ENCODE results near the gene FGF8. TPM values are rescaled to one million over a fixed set of nuclear protein-coding genes. Genes with fewer than 3 reads are reported as not detected.

The FGF8 gene
- total and polyA plus RNA-seq, 5 donors, result not detected

DNA sequence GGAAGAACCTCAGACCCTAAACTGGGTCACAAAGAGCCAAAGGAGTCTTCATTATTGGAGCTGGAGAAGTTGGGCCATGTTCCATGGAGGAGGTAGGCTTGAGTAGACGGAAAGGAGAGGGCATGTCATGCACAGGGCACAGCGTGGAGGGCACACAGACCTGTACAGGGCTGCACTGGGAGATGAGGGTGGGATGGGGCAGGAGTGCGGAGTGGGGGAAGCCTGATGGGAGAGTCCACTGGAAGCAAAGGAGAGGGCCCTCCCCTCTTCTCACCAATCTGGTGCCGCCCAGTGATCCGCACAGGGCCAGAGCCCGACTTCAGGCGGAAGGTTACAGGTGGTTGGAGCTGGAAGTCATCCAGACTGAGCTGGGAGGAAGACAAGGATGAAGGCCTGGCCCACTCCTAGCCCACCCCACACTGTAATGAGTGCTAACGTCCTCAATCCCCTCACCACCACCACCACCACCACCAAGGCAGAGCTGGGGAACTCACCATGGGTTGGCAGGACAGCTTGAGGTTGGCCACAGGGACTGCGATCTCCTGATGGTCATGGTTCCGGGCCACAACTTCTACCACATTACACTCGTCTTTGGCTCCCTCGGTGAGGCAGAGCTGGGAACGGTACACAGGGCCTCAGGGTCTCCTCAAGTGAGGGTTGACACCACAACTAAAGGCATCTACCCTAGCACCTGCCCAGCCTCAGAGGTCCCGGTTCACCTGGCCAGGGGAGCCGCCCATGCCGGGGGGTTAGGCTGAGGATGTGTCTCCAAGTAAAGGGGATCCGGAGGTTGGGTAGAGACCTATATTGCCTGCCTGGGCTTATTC is 6.3 kb upstream of the FGF8 start:
- 56% methylated on average over 17 of the region's 17 CpGs for WGBS
- intact Hi-C loops (cut with DNase I), result loop anchor here (2.0 to 5.0 kb wide), 3 partner anchors 175 to 180 kb away; no protein-coding TSS in a partner anchor
- no peaks in the 10 kb centered on the region for H3K9me3 ChIP-seq (ENCODE audit: control insufficient read depth, low read length)
- peaks cover 3% of the 10 kb centered on the region for H3K4me1 ChIP-seq (ENCODE audit: control insufficient read depth, insufficient read depth, low read length)
- H3K27ac ChIP-seq (ENCODE audit: low read length), result no peak overlapping the region
- DNase-seq (peak in 2 of 3 donors; percentile 50 to 54), ATAC-seq (peak in 1 of 2 donors; percentile 1)
- H3K4me3 ChIP-seq (ENCODE audit: low read length), result no peak overlapping the region
- H3K27me3 ChIP-seq (ENCODE audit: control insufficient read depth, insufficient read depth), result no peaks in the 10 kb centered on the region

GRCh38 chr10:101781655-101781983 is 5.7 kb upstream of the FGF8 start:
- ATAC-seq (no peak), DNase-seq (peak in 1 of 3 donors; percentile 21)
- Histone ChIP-seq H3K9me3 (ENCODE audit: control insufficient read depth, low read length) (no peaks in the 10 kb centered on the region), H3K27ac (ENCODE audit: low read length) (no peak overlapping the region), H3K27me3 (ENCODE audit: control insufficient read depth, insufficient read depth) (no peaks in the 10 kb centered on the region), H3K4me3 (ENCODE audit: low read length) (no peak overlapping the region), H3K4me1 (ENCODE audit: control insufficient read depth, insufficient read depth, low read length) (peaks cover 3% of the 10 kb centered on the region)
- WGBS, result 75% methylated on average over 7 of the region's 7 CpGs
- intact Hi-C loops (cut with DNase I), result loop anchor here (2.0 to 5.0 kb wide), 3 partner anchors 174 to 179 kb away; no protein-coding TSS in a partner anchor

- no peaks in the 10 kb centered on the region for H3K27me3 ChIP-seq (ENCODE audit: control insufficient read depth, insufficient read depth)
- peak; percentile 66 to 81 (median 80) for DNase-seq
- no peak overlapping the region for H3K27ac ChIP-seq (ENCODE audit: low read length)
- WGBS, result 64% methylated on average over 14 of the region's 14 CpGs
- no peaks in the 10 kb centered on the region for H3K9me3 ChIP-seq (ENCODE audit: control insufficient read depth, low read length)
- peaks cover 5% of the 10 kb centered on the region for H3K4me1 ChIP-seq (ENCODE audit: control insufficient read depth, insufficient read depth, low read length)
- peak; percentile 39 to 49 for ATAC-seq
- H3K4me3 ChIP-seq (ENCODE audit: low read length), result no peak overlapping the region
- intact Hi-C loops (cut with DNase I), result loop anchor here (2.0 to 5.0 kb wide), 3 partner anchors 174 to 179 kb away; no protein-coding TSS in a partner anchor
Measured at GRCh38 chr10:101780818-101781654, 5.1 kb upstream of the FGF8 start.

DNA sequence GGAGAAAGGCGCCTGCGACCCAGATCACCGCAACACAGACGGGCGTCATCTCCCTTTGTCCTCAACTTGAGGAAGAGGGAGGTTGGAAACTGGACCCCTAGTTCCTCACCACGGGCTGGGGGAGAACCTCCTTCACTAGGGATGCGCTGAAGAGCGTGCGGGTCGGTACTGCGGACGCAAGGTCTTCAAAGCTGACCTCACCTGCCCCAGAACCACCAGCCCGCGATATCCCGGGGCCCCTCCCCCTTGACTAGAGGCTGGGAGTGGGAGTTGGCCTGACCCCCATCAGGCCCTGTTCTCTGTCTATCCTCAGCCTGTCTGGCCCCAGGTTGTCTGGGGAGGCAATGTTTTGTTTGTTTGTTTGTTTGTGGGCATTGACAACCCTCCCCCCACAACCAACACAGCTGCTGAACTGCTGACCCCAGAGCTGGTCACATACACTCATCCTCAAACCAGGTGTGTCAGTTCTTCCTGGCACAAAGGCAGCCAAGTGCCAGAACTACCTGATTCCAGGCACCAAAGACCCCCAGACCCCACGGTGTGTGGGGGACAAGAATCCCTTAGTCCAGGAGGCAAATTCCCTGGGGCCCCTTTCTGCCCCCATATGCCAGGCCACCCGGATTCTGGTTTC is 4.4 kb upstream of the FGF8 start:
- WGBS, result 17% methylated on average over 17 of the region's 17 CpGs
- intact Hi-C loops (cut with DNase I), result loop anchor here (2.0 to 5.0 kb wide), 3 partner anchors 173 to 178 kb away; no protein-coding TSS in a partner anchor
- peak in 1 of 3 donors; percentile 50 for DNase-seq
- Histone ChIP-seq H3K27ac (ENCODE audit: low read length) (no peak overlapping the region), H3K27me3 (ENCODE audit: control insufficient read depth, insufficient read depth) (no peaks in the 10 kb centered on the region), H3K9me3 (ENCODE audit: control insufficient read depth, low read length) (no peaks in the 10 kb centered on the region), H3K4me3 (ENCODE audit: low read length) (peak overlapping the region; percentile 34), H3K4me1 (ENCODE audit: control insufficient read depth, insufficient read depth, low read length) (peaks cover 5% of the 10 kb centered on the region)
- no peak for ATAC-seq

DNA sequence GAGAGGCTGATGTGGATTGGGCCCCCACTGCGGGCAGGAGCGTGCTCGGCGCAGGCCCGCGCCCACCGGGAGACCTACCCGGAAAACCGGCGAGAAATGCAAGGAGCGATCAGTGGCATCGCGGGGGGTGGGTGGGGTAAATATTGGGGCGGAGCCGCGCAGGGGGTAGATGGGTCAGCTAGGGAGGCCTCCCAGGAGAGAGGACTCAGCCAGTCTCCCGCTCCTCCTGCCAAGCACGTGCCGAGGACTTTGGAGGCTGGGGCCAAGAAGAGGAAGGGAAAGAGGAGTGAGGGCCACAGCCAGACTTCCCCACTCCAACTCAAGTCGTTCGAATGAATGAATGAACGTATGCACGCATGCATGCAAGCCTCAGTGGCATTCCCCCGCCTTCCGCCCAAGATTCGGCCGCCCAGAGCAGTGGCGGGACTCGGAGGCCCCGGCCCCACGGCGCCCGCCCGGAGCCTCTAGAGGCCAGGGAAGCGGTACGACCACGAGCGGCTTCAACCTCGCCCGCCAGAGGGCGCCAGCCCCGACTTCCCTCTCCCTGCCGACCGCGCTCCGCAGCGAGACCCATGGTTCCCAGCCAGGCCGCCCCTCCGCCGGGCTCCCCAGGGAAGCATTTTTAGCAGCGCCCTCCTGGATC is 3.8 kb upstream of the FGF8 start:
- no peak overlapping the region for H3K27ac ChIP-seq (ENCODE audit: low read length)
- peak; percentile 1 to 67 for ATAC-seq
- no peaks in the 10 kb centered on the region for H3K9me3 ChIP-seq (ENCODE audit: control insufficient read depth, low read length)
- 2% methylated on average over 51 of the region's 51 CpGs for WGBS
- peak; percentile 83 to 94 (median 93) for DNase-seq
- peak overlapping the region; percentile 34 for H3K4me3 ChIP-seq (ENCODE audit: low read length)
- intact Hi-C loops (cut with DNase I), result loop anchor here (2.0 to 10.0 kb wide), 4 partner anchors 172 to 625 kb away; no protein-coding TSS in a partner anchor
- H3K4me1 ChIP-seq (ENCODE audit: control insufficient read depth, insufficient read depth, low read length), result peaks cover 5% of the 10 kb centered on the region
- no peaks in the 10 kb centered on the region for H3K27me3 ChIP-seq (ENCODE audit: control insufficient read depth, insufficient read depth)

GRCh38 chr10:101778781-101779543 is 3.0 kb upstream of the FGF8 start:
- H3K27me3 ChIP-seq (ENCODE audit: control insufficient read depth, insufficient read depth), result no peaks in the 10 kb centered on the region
- peak; percentile 29 to 72 (median 60) for DNase-seq
- 2% methylated on average over 58 of the region's 58 CpGs for WGBS
- H3K9me3 ChIP-seq (ENCODE audit: control insufficient read depth, low read length), result no peaks in the 10 kb centered on the region
- intact Hi-C loops (cut with DNase I), result loop anchor here in 1 of 4 donors (10.0 kb wide), 1 partner anchor 624 kb away; no protein-coding TSS in a partner anchor
- H3K4me1 ChIP-seq (ENCODE audit: control insufficient read depth, insufficient read depth, low read length), result peaks cover 5% of the 10 kb centered on the region
- H3K4me3 ChIP-seq (ENCODE audit: low read length), result peak overlapping the region; percentile 34
- peak; percentile 1 to 5 for ATAC-seq
- no peak overlapping the region for H3K27ac ChIP-seq (ENCODE audit: low read length)

- no peak for ATAC-seq
- Histone ChIP-seq H3K27ac (ENCODE audit: low read length) (no peak overlapping the region), H3K4me1 (ENCODE audit: control insufficient read depth, insufficient read depth, low read length) (peaks cover 5% of the 10 kb centered on the region), H3K9me3 (ENCODE audit: control insufficient read depth, low read length) (no peaks in the 10 kb centered on the region), H3K4me3 (ENCODE audit: low read length) (no peak overlapping the region), H3K27me3 (ENCODE audit: control insufficient read depth, insufficient read depth) (no peaks in the 10 kb centered on the region)
- intact Hi-C loops (cut with DNase I), result loop anchor here in 1 of 4 donors (10.0 kb wide), 1 partner anchor 623 kb away; no protein-coding TSS in a partner anchor
- DNase-seq, result peak in 1 of 3 donors; percentile 60
- 55% methylated on average over 12 of the region's 12 CpGs for WGBS
Measured at GRCh38 chr10:101778151-101778780, 2.4 kb upstream of the FGF8 start.

DNA sequence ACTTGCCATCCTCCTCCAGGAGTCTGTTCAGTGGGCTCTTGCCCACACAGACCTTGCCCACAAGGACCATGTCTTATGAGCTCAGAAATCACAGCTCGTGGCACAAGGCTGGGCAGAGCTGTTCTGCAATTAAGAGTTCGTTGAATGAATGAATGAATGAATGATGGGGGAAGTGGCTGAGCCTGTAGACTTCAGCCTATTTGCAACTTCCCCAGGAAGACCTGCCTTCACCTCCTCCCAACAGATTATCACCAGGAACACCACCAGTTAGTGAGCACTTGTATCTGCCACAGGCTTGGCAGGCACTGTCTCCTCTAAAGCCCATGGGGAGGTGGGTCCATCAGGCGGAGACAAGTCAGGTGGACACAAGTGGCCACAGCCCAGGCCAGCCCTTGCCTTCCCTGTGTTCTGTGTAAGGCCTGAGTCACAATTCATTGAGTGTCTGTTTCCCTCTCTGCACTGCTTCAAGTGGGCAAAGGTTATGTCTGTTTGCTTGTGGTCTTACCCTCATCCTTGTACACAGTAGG is 1.8 kb upstream of the FGF8 start:
- WGBS, result 97% methylated on average over 3 of the region's 3 CpGs
- Histone ChIP-seq H3K9me3 (ENCODE audit: control insufficient read depth, low read length) (no peaks in the 10 kb centered on the region), H3K4me1 (ENCODE audit: control insufficient read depth, insufficient read depth, low read length) (peaks cover 5% of the 10 kb centered on the region), H3K27me3 (ENCODE audit: control insufficient read depth, insufficient read depth) (no peaks in the 10 kb centered on the region), H3K4me3 (ENCODE audit: low read length) (no peak overlapping the region), H3K27ac (ENCODE audit: low read length) (no peak overlapping the region)
- intact Hi-C loops (cut with DNase I), result loop anchor here in 1 of 4 donors (10.0 kb wide), 1 partner anchor 623 kb away; no protein-coding TSS in a partner anchor
- no peak for ATAC-seq
- no peak for DNase-seq

GRCh38 chr10:101776161-101776817 is 375 bp upstream of the FGF8 start:
- Histone ChIP-seq H3K27ac (ENCODE audit: low read length) (no peak overlapping the region), H3K27me3 (ENCODE audit: control insufficient read depth, insufficient read depth) (no peaks in the 10 kb centered on the region), H3K4me1 (ENCODE audit: control insufficient read depth, insufficient read depth, low read length) (peaks cover 5% of the 10 kb centered on the region), H3K4me3 (ENCODE audit: low read length) (peak overlapping the region; percentile 47), H3K9me3 (ENCODE audit: control insufficient read depth, low read length) (no peaks in the 10 kb centered on the region)
- ATAC-seq (no peak), DNase-seq (peak in 1 of 3 donors; percentile 55)
- intact Hi-C loops (cut with DNase I), result loop anchor here in 1 of 4 donors (10.0 kb wide), 1 partner anchor 621 kb away; no protein-coding TSS in a partner anchor
- 4% methylated on average over 71 of the region's 74 CpGs for WGBS

Measured in right cardiac atrium (tissue), 5 donors.